Pancreas (tissue), 10 donors: ENCODE results near the gene DHX58. TPM values are rescaled to one million over a fixed set of nuclear protein-coding genes. Genes with fewer than 3 reads are reported as not detected.
"Not testable (repeated sequence)": the region's sequence is repeated elsewhere in the genome, so short reads cannot be mapped to it uniquely, and the experiment has no call there.

Experiments
- ATAC-seq, 4 donors: fragments of 200-7000 bp; cut with Tn5 transposase; one replicate each; pipeline versions ENCODE4 v1.8.0 to v1.9.1; 2020; ENCODE audit warnings: mild to moderate bottlenecking in 4 of 4, moderate library complexity in 4 of 4
- DNase-seq, 6 donors: peaks; one replicate each; pipeline ENCODE4 v3.0.0-alpha.2; 2020
- FAIRE-seq: peaks from 2 replicates; lab custom pipeline; 2012; peaks lifted over from hg19 to GRCh38; lab: Jason Lieb, UNC
- H3K27ac ChIP-seq, 4 donors: fragments of 200-600 bp; sonication (generic); 1 replicate in 3 of 4; 2 replicates in 1 of 4; pipeline versions ENCODE4 v1.5.0 to v1.8.0; 2020
- H3K27me3 ChIP-seq, 4 donors: fragments of 200-600 bp; one replicate each; pipeline ENCODE4 v1.8.0; 2021
- H3K36me3 ChIP-seq, 3 donors: fragments of 200-600 bp; sonication (generic) in 1 of 3; one replicate each; pipeline versions ENCODE4 v1.5.0 to v1.8.0; 2020 to 2021
- H3K4me1 ChIP-seq, 3 donors: fragments of 200-600 bp; one replicate each; pipeline ENCODE4 v1.8.0; 2021
- H3K4me3 ChIP-seq, 4 donors: fragments of 200-600 bp; sonication (generic) in 2 of 4; one replicate each; pipeline versions ENCODE4 v1.5.0 to v1.8.0; 2020 to 2021
- H3K9me3 ChIP-seq, 4 donors: fragments of 200-600 bp; one replicate each; pipeline ENCODE4 v1.8.0; 2021
- WGBS, 2 donors: extraction: QIAGEN DNeasy Blood & Tissue Kit; methylation state at CpG; one replicate each; pipeline ENCODE4 v1.1.7; 2013; 5-methylcytosine and 5-hydroxymethylcytosine counted together
- intact Hi-C, 3 donors: fragments of 100-400 bp; cut with DNase I; formaldehyde crosslinking; loops; one replicate each; pipeline versions ENCODE4 v1.11.1 to v1.14.2; 2022
- polyA plus RNA-seq, 2 donors: library from polyadenylated mRNA; stranded (reverse); fragments of 200-250 nt; gene quantifications; one replicate each; pipeline ENCODE4 v1.2.3, GENCODE V29; 2013
- total RNA-seq, 6 donors: library from RNA; stranded (reverse); fragmentation: NEBNext Ultra II Directional in 4 of 6; extraction: Animal tissue kit (Norgen Biotek cat#: 25700) in 4 of 6; gene quantifications; one replicate each; pipeline versions ENCODE4 v1.2.1 to v1.2.4, GENCODE V29; 2021 to 2023
- TF ChIP-seq, protein P1 (sequence below), 4 donors: fragments of 200-600 bp; sonication (generic) in 3 of 4; IDR thresholded peaks; one replicate each; pipeline versions ENCODE4 v1.5.0 to v1.8.0; 2021; ENCODE audit warnings: antibody characterized with exemption in 4 of 4
- donor health status: healthy with polysubstance abuse.
- donor health status: DM: no; HTN: no; CAD: no; lungs with moderate emphysema.
- donor health status: DM: no; HTN: no; CAD: no.
- donor health status: control.
- donor health status: control.
- donor health status: Bipolar disorder and iron deficiency.
- donor health status: DM: yes; HTN: yes; CAD: no.
- donor health status: DM: no; HTN: no; CAD: no.
- donor health status: DM: no; HTN: no; CAD: no.
- donor health status: DM: yes; HTN: yes; CAD: no.

The DHX58 gene
- total and polyA plus RNA-seq, 8 donors = 3.7 to 22.8 (median 6.8) TPM

DNA sequence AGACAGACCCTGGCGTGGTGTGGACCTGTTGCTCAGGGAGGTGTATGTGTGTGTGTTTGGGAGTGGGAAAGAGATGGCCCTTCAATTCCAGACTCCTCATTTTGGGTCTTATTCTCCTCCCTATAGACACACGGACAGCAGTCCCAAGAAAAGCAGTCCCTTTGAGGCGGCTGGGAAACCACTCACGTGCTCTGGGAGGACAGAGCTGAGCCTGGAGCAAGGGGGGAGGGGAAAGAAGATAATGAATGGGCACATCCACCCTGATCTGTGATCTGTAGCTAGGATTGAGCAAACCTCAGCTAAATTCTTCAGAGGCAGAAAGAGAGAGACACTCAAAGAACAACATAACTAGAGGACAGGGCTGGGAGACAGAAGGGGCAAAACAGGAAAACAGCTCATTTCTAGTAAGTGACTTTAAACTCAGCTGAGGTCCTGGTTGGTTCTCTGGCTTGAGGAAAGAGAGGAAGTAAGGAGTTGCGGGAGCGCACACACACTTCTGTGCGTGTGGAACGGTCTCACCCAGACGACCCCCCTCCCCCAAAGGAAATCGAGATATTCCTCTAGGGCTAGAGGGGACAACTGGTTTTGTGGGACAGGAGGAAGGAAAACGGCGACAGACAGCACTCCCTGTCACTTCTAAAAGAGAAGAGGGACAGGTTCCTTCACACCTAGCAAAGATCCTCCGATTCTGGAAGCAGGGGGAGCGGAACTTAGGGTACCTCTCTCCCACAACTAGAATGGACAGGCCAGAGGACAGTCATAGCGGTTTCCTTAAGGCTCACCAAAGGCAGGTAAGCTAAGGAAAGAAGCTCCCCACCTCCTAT, 41.6 kb upstream of the DHX58 start:
- Histone ChIP-seq H3K27me3 (no peaks in the 10 kb centered on the region), H3K4me1 (peaks cover 0 to 15% (median 12%) of the 10 kb centered on the region in 3 donors), H3K4me3 (peak overlapping the region; percentile 73 to 98 (median 97)), H3K27ac (peak overlapping the region; percentile 43 to 55 (median 48)), H3K36me3 (no peaks in the 10 kb centered on the region), H3K9me3 (no peaks in the 10 kb centered on the region)
- intact Hi-C loops = no loop called here
- FAIRE-seq (no peak), DNase-seq (no peak), ATAC-seq (peak in 1 of 4 donors; percentile 2)
- TF ChIP-seq, protein P1, sequence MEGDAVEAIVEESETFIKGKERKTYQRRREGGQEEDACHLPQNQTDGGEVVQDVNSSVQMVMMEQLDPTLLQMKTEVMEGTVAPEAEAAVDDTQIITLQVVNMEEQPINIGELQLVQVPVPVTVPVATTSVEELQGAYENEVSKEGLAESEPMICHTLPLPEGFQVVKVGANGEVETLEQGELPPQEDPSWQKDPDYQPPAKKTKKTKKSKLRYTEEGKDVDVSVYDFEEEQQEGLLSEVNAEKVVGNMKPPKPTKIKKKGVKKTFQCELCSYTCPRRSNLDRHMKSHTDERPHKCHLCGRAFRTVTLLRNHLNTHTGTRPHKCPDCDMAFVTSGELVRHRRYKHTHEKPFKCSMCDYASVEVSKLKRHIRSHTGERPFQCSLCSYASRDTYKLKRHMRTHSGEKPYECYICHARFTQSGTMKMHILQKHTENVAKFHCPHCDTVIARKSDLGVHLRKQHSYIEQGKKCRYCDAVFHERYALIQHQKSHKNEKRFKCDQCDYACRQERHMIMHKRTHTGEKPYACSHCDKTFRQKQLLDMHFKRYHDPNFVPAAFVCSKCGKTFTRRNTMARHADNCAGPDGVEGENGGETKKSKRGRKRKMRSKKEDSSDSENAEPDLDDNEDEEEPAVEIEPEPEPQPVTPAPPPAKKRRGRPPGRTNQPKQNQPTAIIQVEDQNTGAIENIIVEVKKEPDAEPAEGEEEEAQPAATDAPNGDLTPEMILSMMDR (IDR thresholded peaks at IDR 0.05) = no peak
- 3 to 4% methylated on average over 15 of the region's 15 CpGs for WGBS, 2 donors

GRCh38 chr17:42146911-42147607, 34.5 kb upstream of the DHX58 start:
- FAIRE-seq (no peak), ATAC-seq (no peak), DNase-seq (no peak)
- Histone ChIP-seq H3K4me1 (peaks cover 0 to 8% (median 0%) of the 10 kb centered on the region in 3 donors), H3K27me3 (no peaks in the 10 kb centered on the region), H3K9me3 (no peaks in the 10 kb centered on the region), H3K4me3 (no peak overlapping the region), H3K36me3 (peaks cover 0 to 2% (median 0%) of the 10 kb centered on the region in 3 donors), H3K27ac (no peak overlapping the region)
- 84 to 88% methylated on average over 13 of the region's 13 CpGs for WGBS, 2 donors
- intact Hi-C loops = no loop called here
- TF ChIP-seq, protein P1 (IDR thresholded peaks at IDR 0.05) = no peak

- Histone ChIP-seq H3K4me1 (peaks cover 8 to 20% (median 11%) of the 10 kb centered on the region in 3 donors), H3K27ac (peak overlapping the region in 2 of 4 donors; percentile 9 to 22)
- H3K9me3 ChIP-seq, intact Hi-C loops, H3K27me3 ChIP-seq, H3K36me3 ChIP-seq, FAIRE-seq, H3K4me3 ChIP-seq: not testable (repeated sequence)
- DNase-seq = peak in 2 of 6 donors; percentile 66 to 70
- 35 to 40% methylated on average over 4 of the region's 4 CpGs for WGBS, 2 donors
- ATAC-seq = peak; percentile 74 to 87 (median 79)
Observed at GRCh38 chr17:42143138-42143537, 30.6 kb upstream of the DHX58 start.

GRCh38 chr17:42142371-42142896, 29.9 kb upstream of the DHX58 start:
- peaks cover 14 to 27% (median 15%) of the 10 kb centered on the region in 3 donors for H3K4me1 ChIP-seq

GRCh38 chr17:42141382-42141781, 28.9 kb upstream of the DHX58 start:
- WGBS, 2 donors = 84 to 88% methylated on average over 8 of the region's 8 CpGs
- no peak overlapping the region for H3K27ac ChIP-seq
- no peak overlapping the region for H3K4me3 ChIP-seq
- intact Hi-C loops = no loop called here
- FAIRE-seq (no peak), ATAC-seq (peak in 1 of 4 donors; percentile 34), DNase-seq (no peak)
- no peaks in the 10 kb centered on the region for H3K36me3 ChIP-seq
- TF ChIP-seq, protein P1 (IDR thresholded peaks at IDR 0.05) = no peak
- peaks cover 20 to 29% (median 24%) of the 10 kb centered on the region in 3 donors for H3K4me1 ChIP-seq
- H3K9me3 ChIP-seq = no peaks in the 10 kb centered on the region
- H3K27me3 ChIP-seq = no peaks in the 10 kb centered on the region

More at GRCh38 chr17:42142371-42142896, 29.9 kb upstream of the DHX58 start:
- intact Hi-C loops = no loop called here
- no peak for DNase-seq
- WGBS, 2 donors = 77 to 80% methylated on average over 7 of the region's 7 CpGs
- peak in 1 of 4 donors; percentile 18 for ATAC-seq
- Histone ChIP-seq H3K36me3 (no peaks in the 10 kb centered on the region), H3K27me3 (no peaks in the 10 kb centered on the region), H3K9me3 (no peaks in the 10 kb centered on the region), H3K4me3 (no peak overlapping the region), H3K27ac (peak overlapping the region in 1 of 4 donors; percentile 22)
- no peak for FAIRE-seq
- TF ChIP-seq, protein P1 (IDR thresholded peaks at IDR 0.05) = no peak

GRCh38 chr17:42140690-42141089, 28.2 kb upstream of the DHX58 start:
- H3K36me3 ChIP-seq, H3K9me3 ChIP-seq, H3K27me3 ChIP-seq, FAIRE-seq, H3K4me3 ChIP-seq, ATAC-seq, DNase-seq, H3K27ac ChIP-seq, intact Hi-C loops: not testable (repeated sequence)
- peaks cover 20 to 30% (median 29%) of the 10 kb centered on the region in 3 donors for H3K4me1 ChIP-seq
- 98% methylated on average over 7 of the region's 7 CpGs for WGBS, 2 donors
